Transverse colon (tissue), 4 donors: ENCODE results near the gene ACKR3. TPM values are rescaled to one million over a fixed set of nuclear protein-coding genes. Genes with fewer than 3 reads are reported as not detected.

ENCODE experiments used
- DNase-seq: peaks from one replicate; pipeline ENCODE4 v3.0.0-alpha.2; 2019
- H3K27ac ChIP-seq, 4 donors: fragments of 200-600 bp; sonication (generic); 2 replicates each; pipeline ENCODE4 v1.5.1; 2016 to 2018; ENCODE audit warnings: inconsistent platforms in 4 of 4
- H3K27me3 ChIP-seq: fragments of 200-600 bp; sonication (generic); 2 replicates; pipeline ENCODE4 v1.5.1; 2017; ENCODE audit warnings: inconsistent platforms
- H3K36me3 ChIP-seq, 4 donors: fragments of 200-600 bp; sonication (generic); 2 replicates each; pipeline ENCODE4 v1.5.1; 2017 to 2019; ENCODE audit warnings: inconsistent platforms in 4 of 4
- H3K4me1 ChIP-seq, 4 donors: fragments of 200-600 bp; sonication (generic); 2 replicates each; pipeline ENCODE4 v1.5.1; 2017 to 2020; ENCODE audit warnings: inconsistent platforms in 4 of 4
- H3K4me3 ChIP-seq, 4 donors: fragments of 200-600 bp; sonication (generic); 1 replicate in 1 of 4; 2 replicates in 3 of 4; pipeline versions ENCODE4 v1.5.1 to v1.6.1; 2017 to 2019; ENCODE audit warnings: inconsistent platforms in 4 of 4
- H3K9me3 ChIP-seq, 2 donors: fragments of 200-600 bp; sonication (generic); 2 replicates each; pipeline ENCODE4 v1.5.1; 2017 to 2019; ENCODE audit warnings: inconsistent platforms in 2 of 2
- EP300 ChIP-seq: sonication (generic); formaldehyde crosslinking; IDR thresholded peaks from one replicate; pipeline ENCODE4 v1.6.1; 2017; ENCODE audit warnings: antibody characterized with exemption, low read depth
- POLR2A ChIP-seq: fragments of 450-650 bp; IDR thresholded peaks from one replicate; pipeline ENCODE4 v1.6.1; 2016; ENCODE audit warnings: antibody characterized with exemption, mild to moderate bottlenecking, moderate library complexity
- POLR2AphosphoS5 ChIP-seq, 3 donors: sonication (generic); formaldehyde crosslinking; IDR thresholded peaks; one replicate each; pipeline ENCODE4 v1.6.1; 2016; ENCODE audit warnings: antibody characterized with exemption in 3 of 3
- WGBS, 2 donors: methylation state at CpG; one replicate each; pipeline ENCODE4 v1.1.5; 2018; ENCODE audit warnings: low coverage in 1 of 2; 5-methylcytosine and 5-hydroxymethylcytosine counted together
- in situ Hi-C, 4 donors: fragments of 200-750 bp; cut with MboI; loops; one replicate each; pipeline versions ENCODE4 v1.15.0 to v1.15.1; 2017; ENCODE audit warnings: low sequenced_read_pairs in 3 of 4, low pct_ligation_motif_present in 1 of 4, low pct_unique_long_range_greater_than_20kb in 1 of 4
- intact Hi-C: fragments of 100-400 bp; cut with DNase I; formaldehyde crosslinking; loops from one replicate; pipeline ENCODE4 v1.15.1; 2023; ENCODE audit warnings: low total_unique reads
- total RNA-seq, 4 donors: library from RNA; depleted of rRNA; stranded (reverse); fragments of >200 nt; gene quantifications; one replicate each; pipeline ENCODE4 v1.1.0, GENCODE V29; 2016
- TF ChIP-seq, protein P1 (sequence below), 5 experiments: fragments of 200-600 bp in 3 of 5; fragments of 450-650 bp in 2 of 5; sonication (generic) in 3 of 5; IDR thresholded peaks; 1 replicate in 2 of 5; 2 replicates in 3 of 5; pipeline ENCODE4 v1.5.1; 2016 to 2017; ENCODE audit warnings: antibody characterized with exemption in 5 of 5, inconsistent platforms in 3 of 5, mild to moderate bottlenecking in 2 of 5, moderate library complexity in 1 of 5

Gene ACKR3
- total RNA-seq, 4 donors from 2014 or later = 4.2 to 16.5 (median 7.7) TPM

DNA sequence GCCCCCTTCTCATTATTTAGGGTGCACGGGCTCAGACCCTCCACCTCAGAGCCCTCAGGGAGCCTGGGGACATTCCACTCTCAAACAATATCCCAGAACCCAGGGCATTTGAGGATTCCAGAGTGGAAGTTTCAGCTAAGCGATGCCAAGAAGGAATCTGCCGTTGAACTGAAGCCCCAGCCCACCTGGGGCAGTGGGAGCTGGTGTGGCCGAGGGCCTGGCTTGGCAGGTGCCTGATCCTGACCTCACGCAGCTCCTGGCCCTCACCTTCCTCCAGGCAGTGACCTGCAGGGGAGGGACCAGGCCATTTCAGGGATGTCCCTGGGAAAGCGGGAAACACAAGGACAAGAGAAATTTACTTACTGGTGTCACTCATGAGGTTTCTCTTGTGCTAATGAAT is 58.2 kb downstream of the ACKR3 start:
- intact Hi-C loops (no loop called here), in situ Hi-C loops (no loop called here)
- DNase-seq = no peak
- H3K36me3 ChIP-seq = no peaks in the 10 kb centered on the region
- WGBS, 2 donors = 75% methylated on average over 4 of the region's 6 CpGs; no CpG with 5 or more reads in 1 of the 2 donors
- H3K4me3 ChIP-seq = no peak overlapping the region
- H3K27me3 ChIP-seq = no peaks in the 10 kb centered on the region
- H3K27ac ChIP-seq = no peak overlapping the region
- H3K9me3 ChIP-seq = no peaks in the 10 kb centered on the region
- peaks cover 0 to 7% (median 2%) of the 10 kb centered on the region in 4 donors for H3K4me1 ChIP-seq
- TF ChIP-seq, protein P1, sequence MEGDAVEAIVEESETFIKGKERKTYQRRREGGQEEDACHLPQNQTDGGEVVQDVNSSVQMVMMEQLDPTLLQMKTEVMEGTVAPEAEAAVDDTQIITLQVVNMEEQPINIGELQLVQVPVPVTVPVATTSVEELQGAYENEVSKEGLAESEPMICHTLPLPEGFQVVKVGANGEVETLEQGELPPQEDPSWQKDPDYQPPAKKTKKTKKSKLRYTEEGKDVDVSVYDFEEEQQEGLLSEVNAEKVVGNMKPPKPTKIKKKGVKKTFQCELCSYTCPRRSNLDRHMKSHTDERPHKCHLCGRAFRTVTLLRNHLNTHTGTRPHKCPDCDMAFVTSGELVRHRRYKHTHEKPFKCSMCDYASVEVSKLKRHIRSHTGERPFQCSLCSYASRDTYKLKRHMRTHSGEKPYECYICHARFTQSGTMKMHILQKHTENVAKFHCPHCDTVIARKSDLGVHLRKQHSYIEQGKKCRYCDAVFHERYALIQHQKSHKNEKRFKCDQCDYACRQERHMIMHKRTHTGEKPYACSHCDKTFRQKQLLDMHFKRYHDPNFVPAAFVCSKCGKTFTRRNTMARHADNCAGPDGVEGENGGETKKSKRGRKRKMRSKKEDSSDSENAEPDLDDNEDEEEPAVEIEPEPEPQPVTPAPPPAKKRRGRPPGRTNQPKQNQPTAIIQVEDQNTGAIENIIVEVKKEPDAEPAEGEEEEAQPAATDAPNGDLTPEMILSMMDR (IDR thresholded peaks at IDR 0.05) = no peak
- TF ChIP-seq POLR2A = no peak
- no peak for TF ChIP-seq POLR2AphosphoS5 (IDR thresholded peaks at IDR 0.05)
- no peak for TF ChIP-seq EP300

DNA sequence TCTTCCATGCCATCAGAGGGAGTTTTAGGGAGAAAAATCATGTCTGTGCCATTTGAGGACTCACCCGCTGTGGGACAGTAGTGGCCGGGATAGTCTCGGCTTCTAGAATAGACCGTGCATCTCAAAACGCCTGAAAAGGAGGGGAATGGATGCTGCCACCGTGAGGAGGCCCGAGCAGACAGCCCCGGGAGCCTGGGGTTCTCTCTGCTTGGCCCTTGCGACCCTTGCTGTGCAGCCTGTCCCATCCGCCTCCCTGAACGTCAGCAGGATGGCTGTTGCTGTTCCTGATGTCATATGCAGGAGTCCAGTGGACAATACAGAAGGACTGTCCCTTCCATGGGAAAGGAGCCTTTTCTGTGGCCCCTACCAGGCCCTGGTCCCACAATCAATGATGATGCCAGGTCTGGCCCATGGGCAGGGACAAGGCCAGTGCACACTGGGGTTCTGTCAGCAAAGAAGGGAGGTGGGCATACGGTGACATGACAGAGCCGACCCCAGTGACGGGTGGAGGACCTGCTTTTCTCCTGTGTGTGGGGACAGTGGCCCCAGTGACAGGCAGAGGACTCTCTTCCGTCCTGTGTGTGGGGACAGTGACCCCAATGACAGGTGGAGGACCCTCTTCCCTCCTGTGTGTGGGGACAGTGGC is 58.8 kb downstream of the ACKR3 start:
- Histone ChIP-seq H3K27me3 (no peaks in the 10 kb centered on the region), H3K9me3 (no peaks in the 10 kb centered on the region), H3K4me1 (peaks cover 0 to 7% (median 2%) of the 10 kb centered on the region in 4 donors), H3K27ac (no peak overlapping the region), H3K4me3 (no peak overlapping the region), H3K36me3 (no peaks in the 10 kb centered on the region)
- WGBS, 2 donors = 85 to 90% methylated on average over 2 to 15 of the region's 15 CpGs
- TF ChIP-seq POLR2AphosphoS5 (IDR thresholded peaks at IDR 0.05) = no peak
- TF ChIP-seq POLR2A = no peak
- no peak for TF ChIP-seq EP300
- TF ChIP-seq, protein P1 (IDR thresholded peaks at IDR 0.05) = no peak
- intact Hi-C loops (no loop called here), in situ Hi-C loops (no loop called here)
- DNase-seq = no peak

GRCh38 chr2:236628981-236629605 is 59.5 kb downstream of the ACKR3 start:
- no peaks in the 10 kb centered on the region for H3K9me3 ChIP-seq
- DNase-seq = no peak
- intact Hi-C loops (no loop called here), in situ Hi-C loops (no loop called here)
- H3K27me3 ChIP-seq = no peaks in the 10 kb centered on the region
- H3K4me1 ChIP-seq = peaks cover 0 to 7% (median 2%) of the 10 kb centered on the region in 4 donors
- 90 to 100% methylated on average over 1 to 11 of the region's 11 CpGs for WGBS, 2 donors
- TF ChIP-seq, protein P1 (IDR thresholded peaks at IDR 0.05) = no peak
- TF ChIP-seq EP300 (no peak), POLR2AphosphoS5 (IDR thresholded peaks at IDR 0.05) (no peak), POLR2A (no peak)
- no peak overlapping the region for H3K27ac ChIP-seq
- H3K36me3 ChIP-seq = no peaks in the 10 kb centered on the region
- H3K4me3 ChIP-seq = no peak overlapping the region

DNA sequence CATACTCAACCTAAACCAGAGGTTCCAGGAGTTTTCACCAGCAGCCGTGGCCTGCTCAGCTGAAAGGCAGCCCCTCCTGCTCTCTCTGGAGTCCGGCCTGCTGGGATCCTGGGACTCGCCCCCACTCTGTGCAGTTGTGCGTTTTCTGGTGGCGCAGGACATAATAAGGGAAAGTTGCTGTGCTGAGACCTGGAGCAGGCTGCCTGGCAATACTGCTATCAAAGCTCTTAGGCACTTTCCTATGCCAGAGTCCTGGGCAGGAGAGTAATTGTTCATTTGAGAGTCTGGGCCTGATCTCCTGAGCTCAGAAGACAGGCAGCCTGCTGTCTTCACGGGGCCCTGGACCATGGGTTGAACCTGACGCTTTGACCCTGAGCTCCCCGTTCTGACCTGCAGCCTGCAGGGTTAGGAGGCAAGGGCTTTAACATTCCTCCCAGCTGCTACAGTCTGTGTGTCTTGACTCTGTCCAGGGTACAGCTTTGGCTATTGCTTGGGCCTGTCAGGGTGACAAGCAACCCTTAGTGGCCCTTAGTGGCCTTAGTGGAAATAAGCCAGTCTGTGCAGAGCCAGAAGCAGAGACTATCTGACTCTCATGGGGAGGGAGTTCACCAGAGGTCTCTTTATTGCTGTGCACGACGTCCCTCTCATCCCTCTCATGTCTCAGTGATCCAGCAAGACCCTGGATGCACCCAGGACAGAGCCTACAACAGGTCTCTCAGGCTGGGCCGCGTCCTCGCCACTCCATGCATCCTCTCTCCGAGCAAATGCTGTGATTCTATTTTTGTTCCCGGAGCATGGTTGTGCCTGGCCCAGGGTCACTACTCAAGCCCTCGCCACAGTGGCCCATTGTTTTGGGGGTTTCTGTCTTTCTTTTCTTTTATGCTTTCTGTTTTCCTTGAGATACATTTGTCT is 60.6 kb downstream of the ACKR3 start:
- intact Hi-C loops = no loop called here
- WGBS, 2 donors = 81 to 85% methylated on average over 2 to 16 of the region's 16 CpGs
- in situ Hi-C loops = no loop called here
- TF ChIP-seq, protein P1 (IDR thresholded peaks at IDR 0.05) = no peak
- TF ChIP-seq POLR2AphosphoS5 (IDR thresholded peaks at IDR 0.05) = no peak
- TF ChIP-seq EP300 = no peak
- H3K4me3 ChIP-seq = no peak overlapping the region
- peaks cover 0 to 7% (median 2%) of the 10 kb centered on the region in 4 donors for H3K4me1 ChIP-seq
- no peak overlapping the region for H3K27ac ChIP-seq
- no peaks in the 10 kb centered on the region for H3K27me3 ChIP-seq
- no peaks in the 10 kb centered on the region for H3K36me3 ChIP-seq
- DNase-seq = no peak
- H3K9me3 ChIP-seq = no peaks in the 10 kb centered on the region
